Head of caudate nucleus (tissue), 42 donors: ENCODE results near the gene DNAAF8.

Source experiments
- DNase-seq, 42 donors: peaks; one replicate each; pipeline versions ENCODE4 v3.0.0 to v3.0.0-alpha.2; 2020 to 2021; ENCODE audit warnings: mixed read lengths in 7 of 42
- intact Hi-C: fragments of 100-400 bp; cut with DNase I; formaldehyde crosslinking; loops from one replicate; pipeline ENCODE4 v1.15.0; 2022

Gene DNAAF8

DNA sequence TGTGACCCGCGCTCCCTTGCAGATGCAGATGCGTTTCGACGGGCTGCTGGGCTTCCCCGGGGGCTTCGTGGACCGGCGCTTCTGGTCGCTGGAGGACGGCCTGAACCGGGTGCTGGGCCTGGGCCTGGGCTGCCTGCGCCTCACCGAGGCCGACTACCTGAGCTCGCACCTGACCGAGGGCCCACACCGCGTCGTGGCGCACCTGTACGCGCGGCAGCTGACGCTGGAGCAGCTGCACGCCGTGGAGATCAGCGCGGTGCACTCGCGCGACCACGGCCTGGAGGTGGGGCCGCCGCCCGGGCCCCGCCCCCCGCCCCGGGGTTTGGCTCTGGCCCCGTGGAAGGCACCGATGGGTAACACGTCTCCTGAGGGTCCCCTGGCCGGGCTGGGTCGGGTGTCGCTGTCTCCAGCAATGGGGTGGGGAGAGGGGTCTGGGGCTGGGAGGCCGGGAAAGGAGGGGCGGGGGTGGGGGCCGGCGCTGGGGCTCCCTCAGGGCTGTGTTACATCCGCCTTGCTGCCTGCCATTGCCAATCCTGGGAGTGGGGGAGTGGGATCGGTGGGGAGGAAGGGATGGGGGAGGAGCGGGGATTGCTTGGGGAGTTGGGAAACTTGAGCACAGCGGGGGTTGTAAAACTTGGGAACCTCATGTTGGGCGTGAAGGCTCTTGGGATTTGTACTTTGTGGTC lies 40.2 kb upstream of the DNAAF8 start:
- peak in 35 of 42 donors; percentile 30 to 71 (median 56) for DNase-seq

GRCh38 chr16:4694642-4695451 lies 39.5 kb upstream of the DNAAF8 start:
- DNase-seq: peak in 40 of 42 donors; percentile 45 to 86 (median 66)
- intact Hi-C loops: loop anchor here (5.0 kb wide), 1 partner anchor 262 kb away; the partner anchor contains the start of gene SEC14L5

More for the DNA sequence above, 40.2 kb upstream of the DNAAF8 start:
- intact Hi-C loops: no loop called here

DNA sequence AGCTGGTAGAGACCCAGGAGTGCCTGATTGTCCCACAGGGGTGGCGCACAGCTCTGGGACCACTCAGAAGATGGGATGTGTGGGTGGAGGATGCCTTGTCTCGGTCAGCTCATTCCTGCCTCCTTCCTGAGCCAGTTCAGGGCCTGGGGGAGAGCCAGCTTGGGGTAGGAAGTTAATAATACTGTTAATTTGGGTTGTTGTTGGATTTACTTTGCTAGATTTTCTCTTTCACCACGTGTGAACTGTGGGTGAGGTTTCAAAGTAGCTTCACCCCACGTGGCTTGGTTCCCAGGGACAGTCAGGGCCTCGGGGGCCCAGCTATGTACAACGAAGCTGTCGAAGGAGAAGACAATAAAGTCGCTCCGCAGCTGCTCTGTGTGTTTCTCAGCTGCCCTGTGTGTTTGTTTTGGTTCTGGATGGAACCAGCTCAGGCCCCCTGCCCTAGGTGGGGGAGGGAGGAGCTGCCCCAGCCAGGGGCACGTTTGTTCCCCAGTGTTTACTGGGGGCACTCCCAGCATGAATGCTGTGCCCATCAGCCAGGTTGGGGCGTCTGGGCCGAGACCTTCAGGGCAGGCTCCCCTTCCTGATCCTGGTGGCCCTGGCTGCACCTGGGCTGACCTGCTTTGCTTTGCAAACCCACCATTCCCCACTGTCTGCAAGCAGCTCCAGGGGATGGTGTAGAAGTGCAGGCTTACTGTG lies 38.7 kb upstream of the DNAAF8 start:
- intact Hi-C loops: loop anchor here (5.0 kb wide), 1 partner anchor 262 kb away; the partner anchor contains the start of gene SEC14L5
- no peak for DNase-seq

- no peak for DNase-seq
- intact Hi-C loops: loop anchor here (5.0 kb wide), 1 partner anchor 261 kb away; the partner anchor contains the start of gene SEC14L5
These were observed 38.0 kb upstream of the DNAAF8 start for GRCh38 chr16:4696172-4696904.

- intact Hi-C loops: loop anchor here (5.0 kb wide), 1 partner anchor 260 kb away; the partner anchor contains the start of gene SEC14L5
- DNase-seq: no peak
These were observed 37.2 kb upstream of the DNAAF8 start for GRCh38 chr16:4696905-4697847.

- DNase-seq: no peak
- intact Hi-C loops: loop anchor here (5.0 kb wide), 1 partner anchor 259 kb away; the partner anchor contains the start of gene SEC14L5
These were observed 36.5 kb upstream of the DNAAF8 start for GRCh38 chr16:4697848-4698291.

DNA sequence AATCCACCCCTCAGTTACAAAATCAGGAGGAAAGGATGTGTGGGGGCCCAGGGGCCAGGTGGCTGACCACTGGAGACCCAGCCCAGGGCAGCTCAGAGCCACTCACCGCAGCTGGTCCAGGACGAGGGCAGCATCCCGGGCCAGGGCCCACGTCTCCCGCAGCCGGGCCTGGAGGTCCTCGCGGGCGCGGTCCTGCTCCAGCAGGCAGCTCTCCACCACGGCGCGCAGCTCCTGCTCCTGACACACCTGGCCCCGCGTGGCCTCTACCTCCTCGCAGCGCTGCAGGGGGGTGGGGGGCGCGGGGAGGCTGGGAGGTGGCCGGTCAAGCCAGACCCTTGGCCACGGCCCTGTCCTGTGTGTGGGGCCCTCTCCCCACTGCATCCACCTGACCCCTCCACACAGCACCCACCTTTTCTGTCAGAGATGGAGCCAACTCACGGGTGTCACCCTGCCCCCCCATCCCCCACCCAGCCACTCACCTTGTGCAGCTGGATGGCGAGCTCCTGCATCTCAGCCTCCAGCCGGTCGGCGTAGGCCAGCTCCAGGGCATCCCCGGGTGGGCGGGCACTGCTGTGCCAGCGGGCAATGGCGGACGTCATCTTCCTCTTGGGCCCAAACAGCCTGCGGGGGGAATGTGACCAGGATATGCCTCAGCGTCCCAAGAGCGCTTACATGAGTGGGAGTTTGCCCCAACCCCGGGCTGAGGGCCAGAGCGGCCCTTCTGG lies 35.9 kb upstream of the DNAAF8 start:
- intact Hi-C loops: loop anchor here (5.0 kb wide), 1 partner anchor 259 kb away; the partner anchor contains the start of gene SEC14L5
- no peak for DNase-seq

GRCh38 chr16:4699046-4699556 lies 35.2 kb upstream of the DNAAF8 start:
- intact Hi-C loops: loop anchor here (5.0 kb wide), 1 partner anchor 258 kb away; the partner anchor contains the start of gene SEC14L5
- DNase-seq: no peak

DNA sequence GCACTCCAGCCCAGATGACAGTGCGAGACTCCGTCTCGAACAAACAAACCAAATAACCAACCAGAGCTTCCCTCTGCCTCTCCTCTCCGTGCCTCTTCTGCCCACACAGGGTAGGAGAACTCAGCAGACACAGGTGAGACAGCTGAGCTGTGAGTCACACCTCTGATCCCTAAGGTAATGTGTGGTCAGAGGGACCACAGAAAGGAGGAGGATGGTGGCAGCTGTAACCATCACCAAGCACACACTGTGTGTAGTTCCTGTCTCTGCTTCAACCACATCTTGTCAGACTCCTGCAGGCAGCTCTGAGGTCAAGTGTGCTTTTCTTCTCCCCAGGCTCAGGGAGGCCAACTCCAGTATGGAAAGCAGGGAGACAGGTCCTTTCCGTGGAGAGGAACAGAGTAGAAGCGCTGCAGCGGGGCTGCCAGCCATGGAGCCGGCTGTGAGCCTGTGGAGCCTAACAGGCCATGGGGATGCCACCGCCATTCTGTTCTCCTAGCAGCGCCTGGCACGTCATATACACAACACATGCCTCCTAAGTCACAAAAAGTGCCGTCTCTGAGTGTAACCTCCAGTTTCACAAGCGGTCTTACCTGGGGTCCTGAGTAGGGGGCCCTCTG lies 33.8 kb upstream of the DNAAF8 start:
- DNase-seq: peak in 12 of 42 donors; percentile 22 to 82 (median 57)
- intact Hi-C loops: no loop called here

DNA sequence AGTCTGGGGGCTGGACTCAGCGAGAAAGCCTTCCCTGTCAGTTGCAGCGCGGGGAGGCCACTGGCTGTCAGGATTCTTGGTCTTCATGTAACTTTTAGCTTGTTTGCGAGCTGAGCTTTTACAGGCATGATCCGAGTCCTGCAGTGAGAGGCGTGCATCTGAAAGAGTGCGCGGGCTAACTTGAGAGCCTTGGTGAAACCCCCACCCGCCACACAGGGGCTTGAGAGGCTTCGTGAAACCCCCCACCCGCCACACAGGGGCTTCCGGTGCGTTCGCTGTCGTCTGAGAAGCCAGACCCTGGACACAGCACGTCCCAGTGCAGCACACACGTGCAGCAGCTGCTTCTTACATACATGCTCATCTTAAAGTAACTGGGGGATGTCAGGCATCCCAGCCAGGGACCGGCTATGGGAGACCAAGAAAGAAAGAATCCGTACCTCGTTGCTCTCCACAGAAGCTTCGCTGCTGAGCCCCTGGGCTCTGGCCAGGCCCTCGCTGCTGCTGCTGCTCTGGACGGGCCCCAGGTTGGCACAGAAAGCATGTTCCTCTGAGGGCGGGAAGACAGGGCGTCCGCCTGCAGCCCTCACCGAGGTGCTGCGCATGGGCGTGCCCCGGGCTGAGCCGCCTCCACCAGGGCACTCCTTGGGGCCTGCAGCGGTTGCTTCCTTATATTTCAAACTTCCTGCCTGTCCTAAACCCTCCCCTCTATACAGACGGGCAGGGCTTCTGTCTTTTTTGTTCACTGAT lies 33.2 kb upstream of the DNAAF8 start:
- DNase-seq: peak in 2 of 42 donors; percentile 15 to 49
- intact Hi-C loops: no loop called here

- DNase-seq: peak in 1 of 42 donors; percentile 10
These were observed 32.4 kb upstream of the DNAAF8 start for GRCh38 chr16:4701791-4702465.

DNA sequence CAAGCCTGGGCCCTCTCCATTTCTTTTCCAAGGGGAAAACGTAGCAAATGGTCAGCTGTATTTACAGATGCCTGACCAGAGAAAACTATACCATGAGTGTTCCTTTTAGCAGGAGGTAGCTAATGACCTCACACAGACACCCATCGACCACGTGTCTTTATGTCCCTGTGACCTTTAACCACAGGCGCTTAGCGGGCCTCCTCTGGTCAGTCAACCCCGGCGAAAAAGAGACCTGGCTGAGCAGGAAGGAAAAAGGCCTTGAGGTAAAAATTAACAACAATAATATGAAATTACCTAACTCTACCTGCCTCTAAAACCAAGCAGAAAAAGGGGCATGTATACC lies 31.9 kb upstream of the DNAAF8 start:
- intact Hi-C loops: no loop called here
- DNase-seq: peak in 1 of 42 donors; percentile 12

More at GRCh38 chr16:4701791-4702465, 32.4 kb upstream of the DNAAF8 start:
- intact Hi-C loops: no loop called here

- intact Hi-C loops: no loop called here
- no peak for DNase-seq
These were observed 30.4 kb upstream of the DNAAF8 start for GRCh38 chr16:4703906-4704305.

GRCh38 chr16:4704491-4704890 lies 29.8 kb upstream of the DNAAF8 start:
- intact Hi-C loops: no loop called here
- no peak for DNase-seq

DNA sequence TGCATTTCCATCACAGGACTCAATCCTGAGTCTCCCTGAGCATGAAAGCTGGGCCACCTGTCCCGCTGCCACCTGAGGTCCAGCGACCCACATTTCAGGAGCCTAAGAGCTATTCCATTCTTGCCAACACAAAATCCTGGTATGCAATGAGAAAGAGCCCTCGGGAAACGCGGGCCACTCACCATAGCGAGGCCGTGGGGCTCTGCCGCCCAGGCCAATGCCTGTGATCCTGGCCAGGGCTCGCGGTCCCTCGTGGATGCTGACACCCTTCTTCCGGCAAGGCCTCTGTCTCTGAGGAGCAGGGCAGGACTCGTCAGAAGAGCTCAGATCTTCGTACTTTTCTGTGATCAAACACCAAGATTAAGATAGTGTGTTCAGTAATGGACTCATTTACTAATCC lies 29.4 kb upstream of the DNAAF8 start:
- DNase-seq: no peak
- intact Hi-C loops: no loop called here
